SK-N-SH treated with all-trans-retinoic acid at 6 μM for 48 hours (cell line): ENCODE data around the gene MYCBP2.

ENCODE experiments used
- ATAC-seq: fragments of 200-7000 bp; cut with Tn5 transposase; 3 replicates; pipeline ENCODE4 v1.9.1; 2020; ENCODE audit warnings: mild to moderate bottlenecking, moderate library complexity
- ARNTL ChIP-seq: fragments of 450-650 bp; formaldehyde crosslinking; IDR thresholded peaks from 2 replicates; pipeline ENCODE4 v1.5.0; 2020; ENCODE audit warnings: low read depth, mild to moderate bottlenecking, moderate library complexity, borderline replicate concordance
- BACH2 ChIP-seq: fragments of 250-450 bp; sonication (Bioruptor Pico); IDR thresholded peaks from 2 replicates; pipeline ENCODE4 v1.9.0; 2021; ENCODE audit warnings: mild to moderate bottlenecking, borderline replicate concordance
- CSDC2 ChIP-seq: fragments of 250-450 bp; sonication (Bioruptor Pico); IDR thresholded peaks from 2 replicates; pipeline ENCODE4 v1.5.0; 2020; ENCODE audit warnings: mild to moderate bottlenecking, moderate library complexity
- CSRNP3 ChIP-seq: fragments of 250-450 bp; sonication (Bioruptor Pico); IDR thresholded peaks from 2 replicates; pipeline ENCODE4 v1.5.1; 2021; ENCODE audit warnings: mild to moderate bottlenecking, moderate library complexity
- GLIS3 ChIP-seq: fragments of 250-450 bp; sonication (Bioruptor Pico); IDR thresholded peaks from 2 replicates; pipeline ENCODE4 v1.5.0; 2020; ENCODE audit warnings: mild to moderate bottlenecking, moderate library complexity
- POU6F1 ChIP-seq: fragments of 250-450 bp; sonication (Bioruptor Pico); IDR thresholded peaks from 2 replicates; pipeline ENCODE4 v1.8.0; 2021; ENCODE audit warnings: low read depth, mild to moderate bottlenecking, moderate library complexity, borderline replicate concordance
- RARB ChIP-seq: fragments of 250-450 bp; sonication (Bioruptor Pico); IDR thresholded peaks from 2 replicates; pipeline ENCODE4 v1.8.0; 2021; ENCODE audit warnings: mild to moderate bottlenecking, moderate library complexity
- SNAI2 ChIP-seq: fragments of 250-450 bp; sonication (Bioruptor Pico); IDR thresholded peaks from 2 replicates; pipeline ENCODE4 v1.5.0; 2020; ENCODE audit warnings: mild to moderate bottlenecking, moderate library complexity
- TCF4 ChIP-seq: fragments of 250-450 bp; sonication (Bioruptor Pico); IDR thresholded peaks from 2 replicates; pipeline ENCODE4 v1.8.0; 2021; ENCODE audit warnings: mild to moderate bottlenecking, moderate library complexity, borderline replicate concordance
- TOX ChIP-seq: fragments of 250-450 bp; sonication (Bioruptor Pico); IDR thresholded peaks from 2 replicates; pipeline ENCODE4 v1.8.0; 2021; ENCODE audit warnings: mild to moderate bottlenecking, moderate library complexity, borderline replicate concordance
- ZC3H10 ChIP-seq: fragments of 250-450 bp; sonication (Bioruptor Pico); IDR thresholded peaks from 2 replicates; pipeline ENCODE4 v1.5.1; 2021; ENCODE audit warnings: mild to moderate bottlenecking, moderate library complexity
- ZNF565 ChIP-seq: fragments of 450-650 bp; formaldehyde crosslinking; conservative IDR thresholded peaks from 2 replicates; pipeline ENCODE4 v1.5.0; 2020; ENCODE audit warnings: low read depth, mild to moderate bottlenecking, moderate library complexity
- ZNF8 ChIP-seq: fragments of 450-650 bp; formaldehyde crosslinking; IDR thresholded peaks from 2 replicates; pipeline ENCODE4 v1.5.0; 2020; ENCODE audit warnings: mild to moderate bottlenecking, moderate library complexity
- TF ChIP-seq, protein P1 (sequence below): fragments of 250-450 bp; sonication (Bioruptor Pico); IDR thresholded peaks from 2 replicates; pipeline ENCODE4 v1.5.0; 2020; ENCODE audit warnings: mild to moderate bottlenecking, moderate library complexity

Gene MYCBP2

DNA sequence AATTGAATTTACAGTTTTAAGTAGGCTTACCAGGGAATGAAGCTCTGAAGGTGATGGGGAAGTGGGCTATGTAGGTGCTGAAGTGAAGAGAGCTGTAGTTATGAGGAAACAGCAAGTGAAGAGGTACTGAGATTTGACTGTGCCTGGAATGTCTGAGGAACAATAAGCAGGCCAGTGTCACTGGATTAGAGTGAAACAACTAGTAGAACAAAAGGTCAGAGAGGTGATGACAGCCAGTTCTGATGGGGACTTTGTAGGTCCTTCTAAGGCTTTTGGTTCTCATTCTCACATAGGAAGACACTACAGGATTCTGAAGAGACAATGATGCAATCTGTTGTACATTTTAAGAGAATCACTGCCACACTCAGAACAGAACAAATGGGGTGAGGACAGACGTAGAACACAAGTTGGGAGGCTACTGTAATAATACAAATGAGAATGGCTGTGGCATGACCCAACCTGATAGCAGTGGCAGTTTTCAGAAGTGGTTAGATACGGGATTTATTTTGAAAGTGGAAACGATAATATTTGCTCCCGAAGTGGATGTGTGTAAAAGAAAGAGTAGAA, 130.8 kb downstream of the MYCBP2 start:
- ATAC-seq: no peak
- TF ChIP-seq ZC3H10 (CRISPR knock-in tag) (no peak), SNAI2 (CRISPR knock-in tag) (no peak)

DNA sequence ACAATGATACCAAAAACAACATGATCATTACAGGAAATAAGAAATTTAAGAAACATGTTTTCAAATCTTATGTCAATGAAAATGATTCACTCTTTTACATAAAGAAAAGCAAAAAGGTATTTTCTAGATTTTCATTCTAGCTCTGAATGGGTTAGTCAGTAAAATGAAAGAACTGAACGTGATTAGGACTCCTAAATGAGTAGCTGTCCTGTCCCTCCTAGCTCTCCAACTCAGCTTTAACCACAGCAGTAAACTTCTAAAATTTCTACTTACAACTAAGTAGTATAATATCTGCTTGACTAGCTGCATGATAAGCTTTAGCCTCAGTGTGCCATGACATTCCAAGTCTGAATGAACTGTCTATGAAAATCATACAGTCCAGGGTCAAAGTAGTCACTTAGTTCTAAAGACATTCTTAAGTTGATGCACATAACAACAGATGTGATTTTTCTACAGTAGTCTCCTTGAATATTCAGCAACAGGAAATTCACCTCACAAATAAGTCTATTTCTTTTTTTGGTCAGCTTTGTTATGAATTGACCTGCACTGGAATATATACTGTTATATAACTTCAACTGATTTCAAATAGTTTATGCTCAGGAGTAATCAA, 136.4 kb downstream of the MYCBP2 start:
- no peak for TF ChIP-seq ZNF8 (CRISPR knock-in tag)
- TF ChIP-seq ZNF565 (CRISPR knock-in tag): no peak
- TF ChIP-seq BACH2 (CRISPR knock-in tag): no peak
- no peak for TF ChIP-seq RARB (CRISPR knock-in tag)
- no peak for TF ChIP-seq POU6F1 (CRISPR knock-in tag)
- TF ChIP-seq, protein P1, sequence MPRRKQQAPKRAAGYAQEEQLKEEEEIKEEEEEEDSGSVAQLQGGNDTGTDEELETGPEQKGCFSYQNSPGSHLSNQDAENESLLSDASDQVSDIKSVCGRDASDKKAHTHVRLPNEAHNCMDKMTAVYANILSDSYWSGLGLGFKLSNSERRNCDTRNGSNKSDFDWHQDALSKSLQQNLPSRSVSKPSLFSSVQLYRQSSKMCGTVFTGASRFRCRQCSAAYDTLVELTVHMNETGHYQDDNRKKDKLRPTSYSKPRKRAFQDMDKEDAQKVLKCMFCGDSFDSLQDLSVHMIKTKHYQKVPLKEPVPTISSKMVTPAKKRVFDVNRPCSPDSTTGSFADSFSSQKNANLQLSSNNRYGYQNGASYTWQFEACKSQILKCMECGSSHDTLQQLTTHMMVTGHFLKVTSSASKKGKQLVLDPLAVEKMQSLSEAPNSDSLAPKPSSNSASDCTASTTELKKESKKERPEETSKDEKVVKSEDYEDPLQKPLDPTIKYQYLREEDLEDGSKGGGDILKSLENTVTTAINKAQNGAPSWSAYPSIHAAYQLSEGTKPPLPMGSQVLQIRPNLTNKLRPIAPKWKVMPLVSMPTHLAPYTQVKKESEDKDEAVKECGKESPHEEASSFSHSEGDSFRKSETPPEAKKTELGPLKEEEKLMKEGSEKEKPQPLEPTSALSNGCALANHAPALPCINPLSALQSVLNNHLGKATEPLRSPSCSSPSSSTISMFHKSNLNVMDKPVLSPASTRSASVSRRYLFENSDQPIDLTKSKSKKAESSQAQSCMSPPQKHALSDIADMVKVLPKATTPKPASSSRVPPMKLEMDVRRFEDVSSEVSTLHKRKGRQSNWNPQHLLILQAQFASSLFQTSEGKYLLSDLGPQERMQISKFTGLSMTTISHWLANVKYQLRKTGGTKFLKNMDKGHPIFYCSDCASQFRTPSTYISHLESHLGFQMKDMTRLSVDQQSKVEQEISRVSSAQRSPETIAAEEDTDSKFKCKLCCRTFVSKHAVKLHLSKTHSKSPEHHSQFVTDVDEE (CRISPR knock-in tag): no peak
- no peak for TF ChIP-seq TOX (CRISPR knock-in tag)
- no peak for TF ChIP-seq CSRNP3
- TF ChIP-seq, all 23 proteins: peak for 0
- ATAC-seq: no peak

GRCh38 chr13:77185721-77186120, 141.2 kb downstream of the MYCBP2 start:
- no peak for ATAC-seq
- TF ChIP-seq POU6F1 (CRISPR knock-in tag) (no peak), ZNF8 (CRISPR knock-in tag) (no peak)

DNA sequence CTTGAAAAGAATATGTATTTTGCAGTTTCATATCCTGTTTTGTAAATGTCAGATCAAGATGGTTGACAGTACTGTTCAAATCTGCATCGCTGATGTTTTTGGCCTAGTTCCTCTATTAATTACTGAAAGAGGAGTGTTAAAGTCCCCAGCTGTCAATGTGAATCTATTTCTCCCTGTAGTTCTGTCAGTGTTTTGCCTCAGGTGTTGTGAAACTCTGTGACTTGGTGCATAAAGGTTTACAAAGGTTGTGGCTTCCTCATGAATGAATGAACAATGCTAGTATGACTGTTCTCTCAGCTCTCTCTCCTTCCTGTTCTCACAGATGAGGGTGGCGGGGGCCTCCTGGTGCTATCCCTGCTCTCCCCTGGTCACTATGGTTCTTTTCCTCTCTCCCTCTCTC, 142.4 kb downstream of the MYCBP2 start:
- no peak for ATAC-seq
- TF ChIP-seq GLIS3 (CRISPR knock-in tag) (no peak), TCF4 (CRISPR knock-in tag) (no peak), RARB (CRISPR knock-in tag) (no peak), CSRNP3 (no peak), POU6F1 (CRISPR knock-in tag) (no peak), CSDC2 (CRISPR knock-in tag) (no peak), ARNTL (CRISPR knock-in tag) (no peak)
